Stimulated activated naive CD8-positive, alpha-beta T cell treated with anti-CD3 and anti-CD28 coated beads, Interleukin-15, Interleukin-2, amounts not matched to agents 100 ng/mL and 50 ng/mL, for 24 hours (primary cell): ENCODE measurements around the gene GADD45GIP1.
"Not testable (repeated sequence)": the region's sequence is repeated elsewhere in the genome, so short reads cannot be mapped to it uniquely, and the experiment has no call there.

Experiments
- H3K27ac Mint-ChIP-seq: one replicate; pipeline ENCODE4 v1.8.0; 2021; ENCODE audit warnings: mild to moderate bottlenecking, mixed read lengths
- H3K27me3 Mint-ChIP-seq: one replicate; pipeline ENCODE4 v1.8.0; 2021; ENCODE audit warnings: mixed read lengths
- H3K36me3 Mint-ChIP-seq: one replicate; pipeline ENCODE4 v1.8.0; 2021; ENCODE audit warnings: low read depth, mixed read lengths
- H3K4me1 Mint-ChIP-seq: one replicate; pipeline ENCODE4 v1.8.0; 2021; ENCODE audit warnings: low read depth, mixed read lengths
- H3K4me3 Mint-ChIP-seq: one replicate; pipeline ENCODE4 v1.8.0; 2021; ENCODE audit warnings: mild to moderate bottlenecking, mixed read lengths
- H3K9me3 Mint-ChIP-seq: one replicate; pipeline ENCODE4 v1.8.0; 2021; ENCODE audit warnings: mixed read lengths

GADD45GIP1 gene

DNA sequence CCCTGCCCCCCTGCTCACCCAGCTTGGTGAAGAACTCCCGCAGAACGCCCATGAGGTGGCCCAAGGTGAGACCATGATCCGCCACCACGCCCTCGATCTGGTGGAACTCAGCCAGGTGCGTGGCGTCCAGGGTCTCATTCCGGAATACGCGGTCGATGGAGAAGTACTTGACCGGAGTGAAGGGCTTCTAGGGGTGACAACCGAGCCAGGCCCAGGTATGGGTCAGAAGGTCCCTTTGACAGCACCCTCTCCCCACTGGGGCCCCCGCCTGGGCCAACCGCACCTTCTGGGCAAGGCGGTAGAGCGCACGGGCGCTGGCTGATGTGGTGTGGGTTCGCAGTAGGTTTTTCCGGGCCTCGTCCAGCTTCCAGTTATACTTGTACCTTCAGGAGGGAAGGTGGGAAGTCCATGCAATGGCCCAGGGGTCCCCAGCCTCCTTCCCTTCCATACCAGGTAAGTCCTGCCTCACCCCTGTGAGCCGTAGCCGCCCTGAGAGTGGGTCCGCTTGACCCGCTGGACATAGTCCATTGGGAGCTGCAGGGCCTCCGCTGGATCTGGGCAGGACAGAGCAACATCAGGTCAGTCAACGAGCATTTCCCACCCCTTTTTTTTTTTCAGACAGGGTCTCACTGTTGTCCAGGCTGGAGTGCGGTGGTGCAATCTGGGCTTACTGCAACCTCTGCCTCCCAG, 32.3 kb downstream of the GADD45GIP1 start:
- peaks cover 4% of the 10 kb centered on the region for H3K4me1 Mint-ChIP-seq
- H3K27me3 Mint-ChIP-seq: no peaks in the 10 kb centered on the region
- peaks cover 56% of the 10 kb centered on the region for H3K36me3 Mint-ChIP-seq
- H3K27ac Mint-ChIP-seq: no peak overlapping the region
- no peaks in the 10 kb centered on the region for H3K9me3 Mint-ChIP-seq
- H3K4me3 Mint-ChIP-seq: no peak overlapping the region

DNA sequence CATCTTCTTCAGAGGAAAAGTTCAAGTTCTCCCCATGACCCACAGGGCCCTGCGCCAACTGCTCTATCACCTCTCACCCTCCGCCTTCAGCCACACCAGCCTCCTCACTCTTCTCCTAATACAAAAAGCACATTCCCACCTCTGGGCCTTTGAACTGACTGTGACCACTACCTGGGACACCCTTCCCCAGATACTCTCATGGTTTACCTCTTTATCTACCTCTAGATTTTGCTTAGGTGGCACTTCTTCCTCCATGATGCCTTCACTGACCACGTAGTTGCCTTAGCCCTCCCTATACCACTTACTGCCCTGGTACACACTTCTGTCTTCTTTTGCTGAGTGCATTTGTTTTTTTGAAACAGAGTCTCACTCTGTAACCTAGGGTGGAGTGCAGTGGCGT, 34.1 kb downstream of the GADD45GIP1 start:
- Mint-ChIP-seq H3K27me3 (no peaks in the 10 kb centered on the region), H3K36me3 (peaks cover 42% of the 10 kb centered on the region), H3K9me3 (no peaks in the 10 kb centered on the region), H3K4me3 (no peak overlapping the region), H3K4me1 (peaks cover 17% of the 10 kb centered on the region), H3K27ac (no peak overlapping the region)

DNA sequence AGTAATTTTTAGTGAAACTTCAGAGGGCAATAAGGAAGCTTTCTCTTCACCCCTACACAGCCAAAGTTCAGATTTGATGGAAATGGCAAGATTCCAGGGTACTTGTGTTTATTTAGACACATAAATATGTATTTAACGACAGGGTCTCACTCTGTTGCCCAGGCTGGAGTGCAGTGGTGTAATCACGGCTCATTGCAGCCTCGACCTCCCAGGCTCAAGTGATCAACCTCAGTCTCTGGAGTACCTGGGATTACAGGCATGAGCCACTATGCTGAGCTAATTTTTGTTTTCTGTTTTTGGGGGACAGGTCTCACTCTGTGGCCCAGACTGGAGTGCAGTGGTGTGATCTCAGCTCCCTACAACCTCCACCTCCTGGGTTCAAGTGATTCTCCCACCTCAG, 36.0 kb downstream of the GADD45GIP1 start:
- Mint-ChIP-seq H3K9me3 (no peaks in the 10 kb centered on the region), H3K36me3 (peaks cover 32% of the 10 kb centered on the region), H3K4me1 (peaks cover 17% of the 10 kb centered on the region), H3K27ac (no peak overlapping the region), H3K4me3 (no peak overlapping the region), H3K27me3 (no peaks in the 10 kb centered on the region)

DNA sequence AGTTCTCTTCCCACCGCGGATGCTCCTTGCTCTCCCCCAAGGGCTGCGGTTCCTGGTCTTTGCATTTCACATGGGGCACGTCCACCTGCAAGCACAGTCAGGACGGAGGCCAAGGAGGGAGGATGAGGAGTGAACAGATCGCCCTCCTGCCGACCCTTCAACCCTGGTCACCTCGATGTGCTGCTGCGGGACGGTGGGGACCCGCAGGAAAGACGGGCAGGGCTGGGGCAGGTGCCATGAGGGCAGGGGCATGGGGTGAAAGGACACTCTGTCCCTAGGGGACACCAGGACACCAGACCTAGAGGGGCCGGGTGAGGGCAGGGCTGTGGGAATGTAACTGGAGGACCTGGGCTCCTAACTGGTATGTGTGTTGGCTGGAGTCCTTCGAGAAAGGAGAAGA, 38.8 kb downstream of the GADD45GIP1 start:
- H3K27ac Mint-ChIP-seq: no peak overlapping the region

DNA sequence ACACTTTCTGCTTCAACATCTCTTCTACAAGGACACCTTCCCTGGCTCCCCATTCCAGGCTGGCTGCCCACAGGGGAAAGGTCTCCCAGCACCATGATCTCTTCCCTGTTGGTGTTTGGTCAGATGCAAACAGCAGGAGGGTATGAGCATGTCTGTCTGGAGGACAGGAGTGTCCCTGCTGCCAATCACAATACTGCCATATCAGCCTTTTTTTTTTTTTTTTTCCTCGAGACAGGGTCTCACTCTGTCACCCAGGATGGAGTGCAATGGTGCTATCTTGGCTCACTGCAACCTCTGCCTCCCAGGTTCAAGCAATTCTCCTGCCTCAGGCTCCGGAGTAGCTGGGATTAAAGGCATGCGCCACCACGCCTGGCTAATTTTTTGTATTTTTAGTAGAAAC, 41.2 kb downstream of the GADD45GIP1 start:
- Mint-ChIP-seq H3K4me1 (peaks cover 38% of the 10 kb centered on the region), H3K27ac (peak overlapping the region; percentile 36)
- H3K27me3 Mint-ChIP-seq, H3K9me3 Mint-ChIP-seq, H3K36me3 Mint-ChIP-seq, H3K4me3 Mint-ChIP-seq: not testable (repeated sequence)

More for the DNA sequence above, 38.8 kb downstream of the GADD45GIP1 start:
- H3K4me1 Mint-ChIP-seq: peaks cover 36% of the 10 kb centered on the region
- H3K9me3 Mint-ChIP-seq: no peaks in the 10 kb centered on the region
- no peaks in the 10 kb centered on the region for H3K27me3 Mint-ChIP-seq
- peak overlapping the region; percentile 75 for H3K4me3 Mint-ChIP-seq
- H3K36me3 Mint-ChIP-seq: peaks cover 14% of the 10 kb centered on the region

DNA sequence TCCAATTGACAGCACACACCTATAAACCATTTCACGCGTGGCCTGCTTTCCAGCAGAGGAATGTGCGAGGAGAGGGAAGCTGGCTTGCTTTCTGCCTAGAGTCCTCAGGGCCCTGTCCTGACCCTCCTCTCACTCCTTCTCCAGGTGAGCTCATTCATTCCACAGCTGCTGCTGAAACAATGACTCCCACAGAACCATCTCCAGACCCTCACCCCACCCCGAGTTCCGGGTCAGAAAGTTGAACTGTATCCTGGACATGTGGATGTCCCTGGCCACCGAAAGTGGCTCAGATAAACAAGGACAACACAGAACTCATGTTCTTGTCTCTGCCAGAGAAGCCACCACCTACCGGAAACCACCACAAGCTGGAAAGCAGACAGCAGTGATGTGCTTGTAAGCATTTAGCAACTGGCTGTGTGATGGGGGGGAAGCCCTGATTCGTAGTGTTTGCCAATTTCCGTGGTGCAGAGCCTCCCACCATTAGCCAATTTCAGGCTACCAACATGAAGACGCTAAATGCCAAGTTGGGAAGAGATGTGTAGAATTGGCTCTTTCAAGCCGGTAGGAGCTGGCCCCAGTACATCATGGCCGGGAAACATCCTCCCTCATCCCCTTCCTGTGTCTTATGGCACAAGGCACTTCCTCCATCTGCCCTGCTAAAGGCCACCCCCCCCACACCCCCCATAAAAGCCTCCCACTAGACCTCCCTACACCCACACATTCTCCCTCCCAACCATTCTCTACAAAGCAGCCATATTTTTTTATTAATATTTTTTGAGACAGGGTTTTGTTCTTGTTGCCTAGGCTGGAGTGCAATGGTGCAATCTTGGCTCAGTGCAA, 43.0 kb downstream of the GADD45GIP1 start:
- Mint-ChIP-seq H3K36me3 (no peaks in the 10 kb centered on the region), H3K9me3 (no peaks in the 10 kb centered on the region), H3K4me3 (peak overlapping the region; percentile 45), H3K27ac (peak overlapping the region; percentile 91), H3K27me3 (no peaks in the 10 kb centered on the region), H3K4me1 (peaks cover 29% of the 10 kb centered on the region)

DNA sequence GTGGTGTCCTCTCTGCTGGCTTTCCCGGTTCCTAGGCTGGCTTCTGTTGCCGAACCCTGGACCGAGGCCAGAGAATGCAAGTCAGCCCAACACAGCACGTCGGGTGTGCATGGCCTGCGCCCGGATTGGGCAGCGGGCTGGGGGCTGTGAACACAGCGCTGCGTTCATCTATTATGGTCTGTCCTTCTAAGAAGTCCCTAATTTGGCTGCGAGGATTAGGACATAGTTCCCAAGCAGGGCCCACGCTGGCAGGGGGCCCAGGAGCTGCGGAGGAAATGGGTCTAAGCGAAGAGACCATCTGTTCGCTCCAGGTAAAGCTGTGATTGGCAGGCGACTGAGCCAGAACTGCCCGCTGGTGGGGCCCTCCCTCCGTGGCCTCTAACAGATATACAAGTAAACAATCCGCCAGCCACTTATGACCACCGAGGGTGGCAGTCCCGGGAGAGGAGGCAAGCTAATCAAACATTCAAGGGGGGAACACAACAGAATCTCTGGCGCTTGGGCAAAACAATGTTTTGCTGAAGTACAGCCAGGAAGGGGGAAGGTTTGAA, 43.9 kb downstream of the GADD45GIP1 start:
- Mint-ChIP-seq H3K9me3 (no peaks in the 10 kb centered on the region), H3K4me1 (peaks cover 20% of the 10 kb centered on the region), H3K27me3 (no peaks in the 10 kb centered on the region), H3K4me3 (no peak overlapping the region), H3K27ac (no peak overlapping the region), H3K36me3 (no peaks in the 10 kb centered on the region)

DNA sequence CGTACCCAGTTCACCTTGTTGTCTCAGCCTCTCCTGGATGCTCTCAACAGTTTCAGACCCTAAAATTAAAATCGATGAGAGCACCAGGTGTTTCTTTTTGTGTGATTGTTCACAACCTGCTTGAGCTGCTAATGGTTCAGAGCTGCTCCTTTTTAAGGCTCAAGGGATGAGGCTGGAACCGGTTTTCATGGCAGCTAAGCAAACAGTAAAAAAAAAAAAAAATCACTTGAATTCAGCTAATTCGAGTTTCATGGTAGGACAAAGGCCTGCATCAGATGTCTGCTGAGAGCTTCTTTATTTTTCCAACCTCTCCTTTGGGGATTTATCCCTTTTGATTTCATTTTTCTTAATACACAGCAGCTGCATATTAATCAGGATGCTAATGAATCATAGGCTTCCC, 44.5 kb downstream of the GADD45GIP1 start:
- Mint-ChIP-seq H3K36me3 (no peaks in the 10 kb centered on the region), H3K9me3 (no peaks in the 10 kb centered on the region), H3K4me3 (no peak overlapping the region), H3K27ac (no peak overlapping the region), H3K4me1 (peaks cover 20% of the 10 kb centered on the region), H3K27me3 (no peaks in the 10 kb centered on the region)

DNA sequence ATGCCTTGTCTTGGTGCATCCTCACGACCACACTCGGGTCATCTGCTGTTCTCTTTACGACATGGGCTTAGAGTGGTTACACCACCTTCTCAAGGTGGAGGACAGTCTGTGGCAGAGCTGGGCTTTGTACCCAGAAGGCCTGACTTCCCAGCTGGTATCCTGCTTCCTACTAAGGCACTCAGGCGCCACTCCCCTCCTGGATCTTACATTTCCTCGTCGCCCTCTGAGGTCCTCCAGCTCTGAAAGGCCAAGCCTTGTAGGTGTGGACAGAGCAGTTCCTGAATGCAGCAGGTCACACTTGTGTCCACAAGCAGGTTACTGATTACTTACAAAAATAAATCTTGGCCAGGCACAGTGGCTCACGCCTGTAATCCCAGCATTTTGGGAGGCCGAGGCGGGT, 49.9 kb downstream of the GADD45GIP1 start:
- Mint-ChIP-seq H3K36me3 (peaks cover under 1% of the 10 kb centered on the region), H3K4me3 (no peak overlapping the region), H3K27me3 (no peaks in the 10 kb centered on the region), H3K9me3 (no peaks in the 10 kb centered on the region), H3K27ac (no peak overlapping the region), H3K4me1 (no peaks in the 10 kb centered on the region)
